ENCODE data around the gene TANC1. TPM values are rescaled to one million over a fixed set of nuclear protein-coding genes. Genes with fewer than 3 reads are reported as not detected.

TANC1 gene
- total RNA-seq, 1 donor: 34.7 TPM

DNA sequence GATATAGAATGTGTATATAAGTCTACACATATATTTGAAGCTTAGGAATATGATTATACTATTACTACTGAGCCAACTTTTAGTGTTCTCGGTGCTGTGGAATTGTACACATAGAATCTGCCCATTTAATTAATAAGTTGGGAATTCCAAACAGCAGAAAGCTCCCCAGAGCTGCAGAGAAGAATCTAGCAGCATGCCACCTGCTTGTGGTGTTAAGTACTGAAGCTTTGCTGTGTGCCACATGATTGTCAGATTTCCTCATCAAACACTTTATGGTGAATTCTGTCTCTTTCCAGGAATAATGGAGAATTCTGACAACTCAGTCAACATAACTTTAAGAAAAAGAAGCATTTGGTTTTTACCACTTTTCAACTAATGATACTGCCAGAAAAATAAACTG, 200.3 kb downstream of the TANC1 start:
- Histone ChIP-seq H3K36me3 (ENCODE audit: insufficient read depth, low read length) (peaks cover 33% of the 10 kb centered on the region), H2AFZ (ENCODE audit: low read length) (no peak overlapping the region), H3K4me2 (ENCODE audit: insufficient read depth, low read length) (no peak overlapping the region)

DNA sequence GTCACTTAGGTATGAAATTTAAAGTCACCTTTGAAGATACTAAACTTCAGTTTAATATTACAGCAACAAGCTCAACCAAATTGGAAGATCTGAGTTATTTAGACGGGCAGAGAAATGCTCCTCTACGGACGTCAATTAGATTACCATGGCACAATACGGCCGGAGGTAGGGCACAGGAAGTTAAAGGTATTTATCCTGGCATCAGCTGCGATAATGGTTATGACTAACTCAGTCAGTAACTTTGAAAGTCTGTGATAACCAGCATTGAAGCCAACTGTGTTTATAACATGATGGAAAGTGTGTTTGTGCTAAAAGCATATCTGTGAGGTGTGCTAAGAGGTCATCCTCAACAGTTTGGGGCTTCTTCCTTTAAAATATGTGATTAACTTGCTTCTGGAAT, 200.7 kb downstream of the TANC1 start:
- Histone ChIP-seq H3K4me3 (ENCODE audit: insufficient read depth, low read length) (no peak overlapping the region), H3K27ac (ENCODE audit: low read depth, low read length) (peak overlapping the region; percentile 25), H3K4me1 (ENCODE audit: insufficient read depth, low read length) (peaks cover 7% of the 10 kb centered on the region), H3K9me3 (ENCODE audit: low read depth, low read length) (no peaks in the 10 kb centered on the region), H3K4me2 (ENCODE audit: insufficient read depth, low read length) (no peak overlapping the region), H3K27me3 (ENCODE audit: insufficient read depth, low read length) (no peaks in the 10 kb centered on the region), H3K79me2 (ENCODE audit: insufficient read depth, low read length) (no peaks in the 10 kb centered on the region), H2AFZ (ENCODE audit: low read length) (no peak overlapping the region), H3K36me3 (ENCODE audit: insufficient read depth, low read length) (peaks cover 36% of the 10 kb centered on the region), H4K20me1 (ENCODE audit: insufficient read depth, low read length) (peaks cover 3% of the 10 kb centered on the region)
- no peak for DNase-seq (ENCODE audit: insufficient read length, low spot score, missing footprints)
- TF ChIP-seq, protein P1, sequence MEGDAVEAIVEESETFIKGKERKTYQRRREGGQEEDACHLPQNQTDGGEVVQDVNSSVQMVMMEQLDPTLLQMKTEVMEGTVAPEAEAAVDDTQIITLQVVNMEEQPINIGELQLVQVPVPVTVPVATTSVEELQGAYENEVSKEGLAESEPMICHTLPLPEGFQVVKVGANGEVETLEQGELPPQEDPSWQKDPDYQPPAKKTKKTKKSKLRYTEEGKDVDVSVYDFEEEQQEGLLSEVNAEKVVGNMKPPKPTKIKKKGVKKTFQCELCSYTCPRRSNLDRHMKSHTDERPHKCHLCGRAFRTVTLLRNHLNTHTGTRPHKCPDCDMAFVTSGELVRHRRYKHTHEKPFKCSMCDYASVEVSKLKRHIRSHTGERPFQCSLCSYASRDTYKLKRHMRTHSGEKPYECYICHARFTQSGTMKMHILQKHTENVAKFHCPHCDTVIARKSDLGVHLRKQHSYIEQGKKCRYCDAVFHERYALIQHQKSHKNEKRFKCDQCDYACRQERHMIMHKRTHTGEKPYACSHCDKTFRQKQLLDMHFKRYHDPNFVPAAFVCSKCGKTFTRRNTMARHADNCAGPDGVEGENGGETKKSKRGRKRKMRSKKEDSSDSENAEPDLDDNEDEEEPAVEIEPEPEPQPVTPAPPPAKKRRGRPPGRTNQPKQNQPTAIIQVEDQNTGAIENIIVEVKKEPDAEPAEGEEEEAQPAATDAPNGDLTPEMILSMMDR (IDR thresholded peaks at IDR 0.05; ENCODE audit: extremely low read depth, low read depth, low read length): no peak

More for the DNA sequence above, 200.3 kb downstream of the TANC1 start:
- no peaks in the 10 kb centered on the region for H3K27me3 ChIP-seq (ENCODE audit: insufficient read depth, low read length)
- TF ChIP-seq, protein P1 (IDR thresholded peaks at IDR 0.05; ENCODE audit: extremely low read depth, low read depth, low read length): peak; percentile 47
- H3K9me3 ChIP-seq (ENCODE audit: low read depth, low read length): no peaks in the 10 kb centered on the region
- H3K4me1 ChIP-seq (ENCODE audit: insufficient read depth, low read length): peaks cover 7% of the 10 kb centered on the region
- no peaks in the 10 kb centered on the region for H3K79me2 ChIP-seq (ENCODE audit: insufficient read depth, low read length)
- peaks cover 3% of the 10 kb centered on the region for H4K20me1 ChIP-seq (ENCODE audit: insufficient read depth, low read length)
- H3K27ac ChIP-seq (ENCODE audit: low read depth, low read length): peak overlapping the region; percentile 25
- DNase-seq (ENCODE audit: insufficient read length, low spot score, missing footprints): no peak
- no peak overlapping the region for H3K4me3 ChIP-seq (ENCODE audit: insufficient read depth, low read length)

DNA sequence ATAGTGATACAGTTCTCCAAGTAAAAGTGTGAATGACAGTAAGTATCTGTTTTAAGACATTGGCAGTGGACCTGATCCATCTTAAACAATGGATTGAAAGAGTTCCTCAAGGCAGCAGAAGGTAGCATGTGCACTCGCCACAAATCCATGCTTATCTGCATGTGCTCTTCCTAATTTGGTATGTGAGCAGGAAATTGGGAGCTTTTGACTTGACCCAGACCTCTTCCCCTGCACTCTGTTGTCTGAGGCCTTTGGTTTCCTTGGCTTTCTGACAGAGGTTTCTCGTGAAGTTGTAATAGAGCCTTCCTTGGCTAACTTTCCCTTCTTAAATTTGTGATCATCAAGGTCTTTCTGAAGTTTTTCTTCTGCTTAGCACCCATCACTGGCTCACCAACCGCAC, 204.0 kb downstream of the TANC1 start:
- Histone ChIP-seq H3K27ac (ENCODE audit: low read depth, low read length) (no peak overlapping the region), H4K20me1 (ENCODE audit: insufficient read depth, low read length) (peaks cover 3% of the 10 kb centered on the region), H3K4me1 (ENCODE audit: insufficient read depth, low read length) (peaks cover 7% of the 10 kb centered on the region), H3K36me3 (ENCODE audit: insufficient read depth, low read length) (peaks cover 38% of the 10 kb centered on the region), H3K9me3 (ENCODE audit: low read depth, low read length) (no peaks in the 10 kb centered on the region), H3K27me3 (ENCODE audit: insufficient read depth, low read length) (no peaks in the 10 kb centered on the region), H3K4me2 (ENCODE audit: insufficient read depth, low read length) (no peak overlapping the region), H2AFZ (ENCODE audit: low read length) (no peak overlapping the region), H3K4me3 (ENCODE audit: insufficient read depth, low read length) (no peak overlapping the region), H3K79me2 (ENCODE audit: insufficient read depth, low read length) (no peaks in the 10 kb centered on the region)
- DNase-seq (ENCODE audit: insufficient read length, low spot score, missing footprints): no peak
- TF ChIP-seq, protein P1 (IDR thresholded peaks at IDR 0.05; ENCODE audit: extremely low read depth, low read depth, low read length): no peak

DNA sequence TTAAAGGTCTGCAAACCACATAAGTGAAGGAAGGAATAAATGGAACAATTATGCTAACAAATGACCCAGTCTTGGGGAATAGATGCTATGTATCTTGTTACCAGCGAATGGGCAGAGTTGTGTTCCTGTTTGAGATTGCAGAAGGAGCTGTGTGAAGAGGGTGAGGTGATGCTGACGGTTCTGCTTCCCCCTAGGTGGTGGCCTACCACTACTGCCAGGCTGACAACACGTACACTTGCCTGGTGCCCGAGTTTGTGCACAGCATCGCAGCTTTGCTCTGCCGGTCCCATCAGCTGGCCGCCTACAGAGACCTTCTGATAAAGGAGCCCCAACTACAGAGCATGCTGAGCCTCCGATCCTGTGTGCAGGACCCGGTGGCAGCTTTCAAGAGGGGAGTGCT, 206.3 kb downstream of the TANC1 start:
- Histone ChIP-seq H3K4me2 (ENCODE audit: insufficient read depth, low read length) (no peak overlapping the region), H4K20me1 (ENCODE audit: insufficient read depth, low read length) (peaks cover 5% of the 10 kb centered on the region), H3K27ac (ENCODE audit: low read depth, low read length) (no peak overlapping the region), H3K27me3 (ENCODE audit: insufficient read depth, low read length) (no peaks in the 10 kb centered on the region), H3K36me3 (ENCODE audit: insufficient read depth, low read length) (peaks cover 38% of the 10 kb centered on the region), H3K79me2 (ENCODE audit: insufficient read depth, low read length) (no peaks in the 10 kb centered on the region), H3K4me3 (ENCODE audit: insufficient read depth, low read length) (no peak overlapping the region), H2AFZ (ENCODE audit: low read length) (no peak overlapping the region), H3K9me3 (ENCODE audit: low read depth, low read length) (no peaks in the 10 kb centered on the region), H3K4me1 (ENCODE audit: insufficient read depth, low read length) (no peaks in the 10 kb centered on the region)
- TF ChIP-seq, protein P1 (IDR thresholded peaks at IDR 0.05; ENCODE audit: extremely low read depth, low read depth, low read length): no peak
- no peak for DNase-seq (ENCODE audit: insufficient read length, low spot score, missing footprints)

All from osteoblast (primary cell).